HepG2 (cell line): ENCODE data around the gene ZCCHC4.

Source experiments
- CREM ChIP-seq, 2 experiments: sonication (generic) in 1 of 2; formaldehyde crosslinking in 1 of 2; IDR thresholded peaks; 2 replicates each; pipeline versions ENCODE4 v1.4.0 to v1.6.1; 2016 to 2020; ENCODE audit warnings: antibody characterized with exemption in 1 of 2, mild to moderate bottlenecking in 1 of 2, missing genetic modification reagents in 1 of 2
- EEA1 ChIP-seq: sonication (generic); formaldehyde crosslinking; IDR thresholded peaks from 2 replicates; pipeline ENCODE4 v1.5.1; 2020; ENCODE audit warnings: mild to moderate bottlenecking, missing genetic modification reagents, borderline replicate concordance
- FOXM1 ChIP-seq: sonication (generic); formaldehyde crosslinking; IDR thresholded peaks from 2 replicates; pipeline ENCODE4 v1.5.0; 2020; ENCODE audit warnings: missing genetic modification reagents
- HOXA7 ChIP-seq: sonication (generic); formaldehyde crosslinking; IDR thresholded peaks from 2 replicates; pipeline ENCODE4 v1.8.1; 2022; ENCODE audit warnings: mild to moderate bottlenecking, missing genetic modification reagents, moderate library complexity
- POLR2A ChIP-seq, 2 experiments: IDR thresholded peaks; 2 replicates each; pipeline ENCODE4 v1.6.1; 2011; ENCODE audit warnings: low read depth in 2 of 2, low read length in 2 of 2, mild to moderate bottlenecking in 1 of 2, moderate library complexity in 1 of 2; ENCODE audit not compliant: insufficient read depth in 1 of 2
- RBM39 ChIP-seq: fragments of 200-400 bp; formaldehyde crosslinking; IDR thresholded peaks from one replicate; pipeline ENCODE4 v1.6.1; 2018; ENCODE audit warnings: antibody characterized with exemption, mild to moderate bottlenecking, low read depth, low read length; ENCODE audit not compliant: poor library complexity, severe bottlenecking
- ZNF891 ChIP-seq: sonication (generic); formaldehyde crosslinking; IDR thresholded peaks from 2 replicates; pipeline ENCODE4 v1.5.0; 2020; ENCODE audit warnings: mild to moderate bottlenecking, missing genetic modification reagents
- ZSCAN20 ChIP-seq: sonication (generic); formaldehyde crosslinking; IDR thresholded peaks from 2 replicates; pipeline ENCODE4 v1.4.0; 2020; ENCODE audit warnings: missing genetic modification reagents, mild to moderate bottlenecking, borderline replicate concordance
- TF ChIP-seq, protein P1 (sequence below): sonication (generic); formaldehyde crosslinking; IDR thresholded peaks from 2 replicates; pipeline ENCODE4 v1.5.0; 2020; ENCODE audit warnings: mild to moderate bottlenecking, missing genetic modification reagents, moderate library complexity
- TF ChIP-seq, protein P2 (sequence below): sonication (generic); formaldehyde crosslinking; IDR thresholded peaks from 2 replicates; pipeline ENCODE4 v1.4.0; 2020; ENCODE audit warnings: mild to moderate bottlenecking, missing genetic modification reagents

DNA sequence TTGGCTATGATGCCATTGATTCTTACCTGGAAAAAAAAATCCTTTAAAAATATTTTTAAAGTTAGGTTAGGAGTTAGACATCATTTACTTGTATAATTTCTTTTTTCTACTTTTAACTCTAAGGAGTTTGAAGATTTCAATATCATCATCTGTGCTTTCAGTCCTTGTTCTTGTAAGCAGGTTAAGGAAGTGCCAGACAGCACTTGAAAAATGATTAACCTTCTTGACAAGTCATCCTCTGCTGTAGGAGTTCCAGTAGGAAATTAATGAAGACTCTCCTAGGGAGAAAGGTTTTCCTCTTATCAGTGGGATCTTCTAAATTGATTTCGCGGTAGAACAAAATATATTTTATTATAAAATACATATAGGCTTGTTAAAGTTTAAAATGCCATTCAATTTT, 35.4 kb downstream of the ZCCHC4 start:
- TF ChIP-seq, protein P1, sequence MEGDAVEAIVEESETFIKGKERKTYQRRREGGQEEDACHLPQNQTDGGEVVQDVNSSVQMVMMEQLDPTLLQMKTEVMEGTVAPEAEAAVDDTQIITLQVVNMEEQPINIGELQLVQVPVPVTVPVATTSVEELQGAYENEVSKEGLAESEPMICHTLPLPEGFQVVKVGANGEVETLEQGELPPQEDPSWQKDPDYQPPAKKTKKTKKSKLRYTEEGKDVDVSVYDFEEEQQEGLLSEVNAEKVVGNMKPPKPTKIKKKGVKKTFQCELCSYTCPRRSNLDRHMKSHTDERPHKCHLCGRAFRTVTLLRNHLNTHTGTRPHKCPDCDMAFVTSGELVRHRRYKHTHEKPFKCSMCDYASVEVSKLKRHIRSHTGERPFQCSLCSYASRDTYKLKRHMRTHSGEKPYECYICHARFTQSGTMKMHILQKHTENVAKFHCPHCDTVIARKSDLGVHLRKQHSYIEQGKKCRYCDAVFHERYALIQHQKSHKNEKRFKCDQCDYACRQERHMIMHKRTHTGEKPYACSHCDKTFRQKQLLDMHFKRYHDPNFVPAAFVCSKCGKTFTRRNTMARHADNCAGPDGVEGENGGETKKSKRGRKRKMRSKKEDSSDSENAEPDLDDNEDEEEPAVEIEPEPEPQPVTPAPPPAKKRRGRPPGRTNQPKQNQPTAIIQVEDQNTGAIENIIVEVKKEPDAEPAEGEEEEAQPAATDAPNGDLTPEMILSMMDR (CRISPR knock-in tag): no peak
- no peak for TF ChIP-seq CREM (IDR thresholded peaks at IDR 0.05)
- no peak for TF ChIP-seq CREM (CRISPR knock-in tag; IDR thresholded peaks at IDR 0.05)
- no peak for TF ChIP-seq HOXA7 (CRISPR knock-in tag)
- no peak for TF ChIP-seq FOXM1 (CRISPR knock-in tag)
- TF ChIP-seq RBM39: no peak
- TF ChIP-seq, protein P2, sequence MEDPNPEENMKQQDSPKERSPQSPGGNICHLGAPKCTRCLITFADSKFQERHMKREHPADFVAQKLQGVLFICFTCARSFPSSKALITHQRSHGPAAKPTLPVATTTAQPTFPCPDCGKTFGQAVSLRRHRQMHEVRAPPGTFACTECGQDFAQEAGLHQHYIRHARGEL (CRISPR knock-in tag): no peak
- TF ChIP-seq POLR2A (IDR thresholded peaks at IDR 0.05; ENCODE audit: insufficient read depth in 1 of 2, low read depth in 2 of 2, low read length in 2 of 2): no peak
- no peak for TF ChIP-seq ZSCAN20 (CRISPR knock-in tag)
- no peak for TF ChIP-seq EEA1 (CRISPR knock-in tag)
- no peak for TF ChIP-seq ZNF891 (CRISPR knock-in tag)
